HG02973 (cell line): ENCODE results near the gene C1QTNF4.

ENCODE experiments used
- ATAC-seq: cut with Tn5 transposase; IDR thresholded peaks from one replicate; pipeline ENCODE4 v1.9.1; 2021; ENCODE audit warnings: moderate library complexity; ENCODE audit not compliant: unreplicated experiment

The C1QTNF4 gene

DNA sequence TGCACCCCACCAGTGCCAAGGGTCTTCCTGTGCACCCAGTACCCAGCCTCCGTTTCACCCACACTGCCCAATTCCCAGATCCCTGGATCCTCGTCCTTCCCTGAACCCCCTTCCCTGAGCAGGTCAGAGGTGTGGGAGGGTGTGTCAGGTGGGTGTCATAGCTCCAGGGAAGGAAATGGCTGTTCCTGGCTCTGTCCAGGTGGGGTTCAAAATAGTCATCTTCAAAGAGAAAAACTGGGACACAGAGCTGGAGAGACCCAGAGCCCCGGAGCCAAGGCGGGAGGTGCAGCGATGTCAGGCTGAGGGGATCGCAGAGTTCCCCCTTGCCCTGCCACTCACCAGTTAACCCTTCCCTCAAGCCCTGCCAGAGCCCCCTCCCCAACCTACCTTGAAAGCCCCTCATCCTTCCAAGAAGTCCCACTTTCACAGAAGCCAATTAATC, 698 bp downstream of the C1QTNF4 start:
- no peak for ATAC-seq

DNA sequence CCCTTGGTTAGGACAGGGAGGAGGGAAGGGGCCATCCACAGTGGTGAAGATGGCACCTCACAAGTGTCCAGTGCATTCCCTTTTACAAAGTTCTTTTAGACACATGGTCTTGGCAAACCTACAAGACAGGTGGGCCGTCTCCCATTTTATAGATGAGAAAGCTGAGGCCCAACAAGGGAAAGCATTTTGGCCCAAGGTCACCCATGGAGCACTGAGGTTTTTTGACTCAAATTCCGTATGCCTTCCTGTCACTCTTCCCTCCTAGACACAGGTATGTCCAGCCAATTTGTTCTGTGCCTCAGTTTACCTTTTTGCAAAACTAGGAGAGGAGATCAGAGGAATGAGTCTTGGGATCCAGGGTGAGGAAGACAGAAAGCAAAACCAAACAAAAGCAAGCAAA, 1.2 kb downstream of the C1QTNF4 start:
- no peak for ATAC-seq

DNA sequence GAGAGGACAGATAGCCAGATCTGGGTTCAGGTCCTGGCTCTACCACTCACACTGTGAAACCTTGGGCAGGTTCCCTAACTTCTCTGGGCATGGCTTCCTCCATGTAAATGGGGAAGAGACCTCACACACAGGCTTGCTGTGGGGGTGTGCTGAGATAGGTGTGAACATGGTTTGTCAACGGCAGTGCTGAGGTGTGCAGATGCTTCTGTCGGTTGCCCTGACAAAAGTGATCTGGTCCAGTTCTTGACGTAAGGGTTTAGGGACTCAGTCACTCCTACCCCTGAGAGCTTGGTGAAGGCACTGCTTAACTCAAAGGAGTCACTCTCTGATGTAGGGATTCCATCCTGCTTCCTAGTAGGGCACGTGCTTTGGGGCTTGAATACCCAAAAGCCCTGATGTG, 2.0 kb downstream of the C1QTNF4 start:
- ATAC-seq: no peak

DNA sequence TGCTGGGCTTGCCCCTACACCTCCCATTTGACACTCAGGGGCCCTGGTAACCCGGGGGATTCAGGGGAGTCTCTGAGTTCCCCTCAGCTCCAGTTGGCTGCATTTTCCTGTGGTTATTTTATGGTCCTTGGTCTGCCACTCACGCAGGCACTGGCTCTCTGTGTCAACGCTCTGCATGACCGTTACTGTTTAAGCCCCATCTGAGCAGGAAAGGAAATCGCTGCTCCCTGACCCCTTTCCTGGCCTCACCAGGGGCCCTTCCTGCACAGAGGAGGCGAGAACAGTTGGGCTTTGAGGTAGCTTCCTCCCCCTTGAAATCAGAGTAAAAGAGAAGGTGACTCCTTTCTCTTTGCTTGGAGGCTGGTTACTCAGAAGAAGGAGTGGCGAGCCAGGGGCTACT, 2.4 kb downstream of the C1QTNF4 start:
- no peak for ATAC-seq

DNA sequence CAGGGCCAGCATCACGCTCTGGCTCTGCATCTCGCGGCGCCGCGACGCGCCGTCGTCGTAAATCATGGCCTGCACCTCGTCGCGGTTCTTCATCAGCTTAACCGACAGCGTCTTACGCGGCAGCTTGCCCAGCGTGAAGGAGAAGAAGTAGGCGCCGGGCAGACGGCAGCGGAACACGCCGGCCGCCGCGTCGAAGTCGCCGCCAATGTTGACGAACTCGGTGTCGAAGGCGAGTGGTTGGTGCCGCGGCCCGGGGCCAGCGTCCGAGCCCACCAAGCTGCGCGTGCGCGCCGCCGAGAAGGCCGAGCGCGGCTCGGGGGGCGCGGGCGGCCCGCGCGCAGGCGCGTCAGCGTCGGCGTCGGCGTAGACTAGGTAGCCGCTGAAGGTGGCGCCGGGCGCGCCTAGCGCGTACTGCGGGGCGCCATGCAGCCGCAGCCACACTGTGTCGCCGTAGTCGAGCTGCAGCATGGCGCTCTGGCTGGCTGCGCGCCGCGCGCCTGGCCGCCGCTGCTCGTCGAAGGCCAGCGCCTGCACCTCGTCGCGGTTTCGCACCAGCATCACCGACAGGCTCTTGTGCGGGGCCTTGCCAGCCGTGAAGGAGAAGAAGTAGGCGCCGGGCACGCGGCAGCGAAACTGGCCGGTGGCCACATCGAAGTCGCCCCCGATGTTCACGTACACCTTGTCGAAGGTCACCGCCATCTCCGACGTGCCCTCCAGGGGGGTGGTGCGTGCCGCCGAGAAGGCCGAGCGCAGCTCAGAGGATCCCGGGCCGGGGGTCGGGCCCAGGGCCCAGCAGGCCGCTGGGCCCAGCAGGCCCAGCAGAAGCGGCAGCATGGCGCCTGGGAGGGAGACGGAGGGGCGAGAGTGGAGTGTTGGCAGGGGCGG, 4.0 kb downstream of the C1QTNF4 start:
- no peak for ATAC-seq

DNA sequence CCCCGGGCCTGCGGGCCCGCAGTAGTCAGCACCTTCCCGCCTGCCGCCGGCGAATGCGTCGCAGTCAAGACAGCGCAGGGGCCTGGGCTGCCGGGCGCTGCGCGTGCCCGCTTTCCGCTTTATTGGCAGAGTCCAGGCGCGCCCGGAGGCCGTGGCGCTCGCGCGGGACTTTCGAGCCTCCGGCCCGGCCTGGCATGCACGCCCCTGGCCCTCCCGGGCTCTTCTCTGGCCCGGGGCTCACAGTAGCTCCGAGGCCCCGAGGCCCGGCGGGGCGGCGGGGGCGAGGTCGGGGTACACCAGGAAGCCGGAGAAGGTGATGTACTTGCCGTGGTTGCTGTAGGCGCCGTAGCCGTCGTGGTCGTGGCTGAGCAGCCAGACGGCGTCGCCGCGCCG, 4.6 kb downstream of the C1QTNF4 start:
- ATAC-seq: no peak

DNA sequence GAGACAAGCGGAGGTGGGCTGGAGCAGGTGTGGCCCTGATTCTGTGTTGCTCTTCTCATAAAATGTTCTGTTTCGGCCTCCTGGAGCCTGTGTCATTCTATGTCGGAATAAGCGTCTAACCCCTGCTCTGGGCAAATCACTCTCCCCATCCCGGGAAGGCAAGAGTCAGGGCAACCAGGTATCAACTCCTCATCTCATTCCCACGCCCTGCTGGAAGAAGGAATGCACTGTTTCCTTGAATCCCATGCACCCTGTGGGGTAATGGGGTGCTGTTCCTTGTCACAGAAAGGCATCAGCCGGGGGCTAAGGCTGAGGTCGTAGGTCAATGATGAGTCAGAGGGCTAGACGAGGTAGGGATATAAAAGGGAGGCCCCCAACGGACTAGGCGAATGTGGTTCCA, 5.1 kb downstream of the C1QTNF4 start:
- ATAC-seq: no peak

DNA sequence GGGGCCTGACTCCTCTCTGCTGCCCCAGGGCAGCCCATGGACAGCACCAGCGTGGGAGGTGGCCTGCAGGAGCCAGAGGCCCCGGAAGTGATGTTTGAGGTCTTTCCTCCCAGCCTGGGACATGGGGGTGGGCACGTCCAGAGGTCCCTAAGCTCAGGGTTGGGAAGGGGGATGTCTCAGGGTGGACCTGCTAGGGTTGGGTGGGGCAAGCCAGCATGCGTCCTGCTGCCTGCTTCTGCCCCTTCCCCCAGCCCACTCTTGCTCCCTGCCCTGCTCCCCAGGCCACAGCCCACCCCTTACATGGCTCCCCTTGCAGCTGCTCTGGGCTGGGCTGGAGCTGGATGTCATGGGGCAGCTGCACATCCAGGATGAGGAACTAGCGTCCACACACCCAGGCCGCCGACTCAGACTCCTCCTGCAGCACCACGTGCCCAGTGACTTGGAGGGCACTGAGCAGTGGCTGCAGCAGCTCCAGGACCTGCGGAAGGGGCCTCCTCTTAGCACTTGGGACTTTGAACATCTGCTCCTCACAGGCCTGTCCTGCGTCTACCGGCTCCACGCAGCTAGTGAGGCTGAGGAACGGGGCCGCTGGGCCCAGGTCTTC, 6.4 kb downstream of the C1QTNF4 start:
- no peak for ATAC-seq

DNA sequence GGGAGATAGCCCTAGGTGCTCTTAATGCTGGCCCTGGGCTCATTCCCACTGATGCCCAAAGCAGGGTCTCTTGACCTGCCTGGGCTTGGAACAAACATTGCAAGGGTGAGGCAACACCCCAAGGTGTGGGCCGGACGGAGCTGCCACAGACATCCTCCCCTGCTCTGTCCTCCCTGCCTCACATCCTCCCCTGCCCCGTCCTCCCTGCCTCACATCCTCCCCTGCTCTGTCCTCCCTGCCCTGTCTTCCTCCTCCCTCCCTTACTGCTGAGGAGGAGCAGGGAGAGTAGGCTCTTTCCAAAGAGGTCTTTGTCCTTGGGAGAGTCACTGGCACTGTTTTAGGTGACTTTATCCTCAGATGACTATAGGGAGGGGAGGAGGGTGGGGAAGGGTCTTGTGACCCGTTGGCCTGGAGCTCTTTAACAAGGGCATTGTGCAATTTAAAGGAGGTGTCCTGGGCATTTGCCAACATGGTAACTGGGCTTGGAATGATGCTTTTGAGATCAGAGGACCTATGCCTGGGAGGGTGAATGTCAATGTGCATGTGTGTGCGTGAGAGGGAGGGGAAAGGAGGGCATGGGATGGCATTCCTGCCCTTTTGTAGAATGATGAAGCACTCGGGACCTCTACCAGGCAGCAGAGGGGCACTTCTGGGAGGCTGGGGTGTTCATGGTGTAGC, 7.0 kb downstream of the C1QTNF4 start:
- no peak for ATAC-seq

DNA sequence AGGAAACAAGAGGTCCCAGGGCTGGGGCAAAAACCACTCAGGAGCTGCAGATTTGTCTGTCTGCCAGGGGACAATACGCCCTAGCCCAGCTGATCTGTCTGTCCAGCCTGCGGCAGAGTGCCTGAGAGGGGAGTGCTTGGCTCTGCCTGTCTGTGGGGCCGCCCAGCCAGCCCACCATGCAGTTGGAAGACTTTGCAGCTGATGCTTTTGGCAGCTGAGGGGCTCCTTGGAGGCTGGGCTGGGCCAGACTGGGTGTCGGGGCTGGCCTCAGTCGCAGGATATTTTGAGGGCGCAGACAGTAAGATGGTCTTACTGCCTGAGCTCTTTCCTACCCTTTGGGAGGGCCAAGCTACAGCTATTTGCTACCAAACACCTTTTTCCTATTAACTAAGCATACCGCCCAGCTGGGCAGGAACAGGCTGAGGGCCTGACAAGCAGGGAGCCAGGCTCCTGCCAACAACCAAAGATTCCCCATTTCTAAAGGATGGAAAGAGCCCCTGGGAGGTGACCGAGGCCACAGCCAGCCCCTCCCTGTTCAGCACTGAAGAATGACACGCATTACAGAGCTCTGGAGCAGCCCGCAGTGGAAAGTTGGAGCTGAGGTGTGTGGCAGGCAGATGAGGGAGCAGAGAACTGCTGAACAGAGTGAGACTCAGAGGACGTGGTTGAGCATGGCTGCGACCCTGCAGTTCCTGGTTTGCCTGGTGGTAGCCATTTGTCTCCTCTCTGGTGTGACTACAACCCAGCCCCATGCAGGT, 7.9 kb downstream of the C1QTNF4 start, which contains the start of gene FAM180B:
Gene FAM180B, plus strand, starts transcription at position 581 of the 758 bp plus-strand sequence. Its CDS starts 91 bp downstream, at position 672.
- no peak for ATAC-seq

DNA sequence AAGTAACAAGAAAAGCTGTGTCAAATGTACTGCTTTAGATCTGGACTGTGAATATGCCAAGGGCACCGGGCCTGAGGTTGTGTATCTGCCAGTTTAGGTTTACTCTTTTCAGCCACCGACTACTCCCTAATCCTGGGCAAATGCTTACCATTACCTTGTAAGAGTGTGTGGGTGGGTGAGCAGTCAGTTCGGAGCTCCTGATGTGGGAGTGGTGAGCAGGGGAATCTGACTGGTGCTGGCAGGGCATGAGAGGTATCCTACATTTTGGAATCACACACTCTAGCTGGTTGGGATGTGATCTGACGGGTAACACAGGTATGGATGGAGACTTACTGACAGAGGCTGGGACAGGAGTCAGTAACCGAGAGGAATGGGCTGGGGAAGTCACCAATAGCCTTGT, 10.4 kb downstream of the C1QTNF4 start:
- ATAC-seq: no peak

DNA sequence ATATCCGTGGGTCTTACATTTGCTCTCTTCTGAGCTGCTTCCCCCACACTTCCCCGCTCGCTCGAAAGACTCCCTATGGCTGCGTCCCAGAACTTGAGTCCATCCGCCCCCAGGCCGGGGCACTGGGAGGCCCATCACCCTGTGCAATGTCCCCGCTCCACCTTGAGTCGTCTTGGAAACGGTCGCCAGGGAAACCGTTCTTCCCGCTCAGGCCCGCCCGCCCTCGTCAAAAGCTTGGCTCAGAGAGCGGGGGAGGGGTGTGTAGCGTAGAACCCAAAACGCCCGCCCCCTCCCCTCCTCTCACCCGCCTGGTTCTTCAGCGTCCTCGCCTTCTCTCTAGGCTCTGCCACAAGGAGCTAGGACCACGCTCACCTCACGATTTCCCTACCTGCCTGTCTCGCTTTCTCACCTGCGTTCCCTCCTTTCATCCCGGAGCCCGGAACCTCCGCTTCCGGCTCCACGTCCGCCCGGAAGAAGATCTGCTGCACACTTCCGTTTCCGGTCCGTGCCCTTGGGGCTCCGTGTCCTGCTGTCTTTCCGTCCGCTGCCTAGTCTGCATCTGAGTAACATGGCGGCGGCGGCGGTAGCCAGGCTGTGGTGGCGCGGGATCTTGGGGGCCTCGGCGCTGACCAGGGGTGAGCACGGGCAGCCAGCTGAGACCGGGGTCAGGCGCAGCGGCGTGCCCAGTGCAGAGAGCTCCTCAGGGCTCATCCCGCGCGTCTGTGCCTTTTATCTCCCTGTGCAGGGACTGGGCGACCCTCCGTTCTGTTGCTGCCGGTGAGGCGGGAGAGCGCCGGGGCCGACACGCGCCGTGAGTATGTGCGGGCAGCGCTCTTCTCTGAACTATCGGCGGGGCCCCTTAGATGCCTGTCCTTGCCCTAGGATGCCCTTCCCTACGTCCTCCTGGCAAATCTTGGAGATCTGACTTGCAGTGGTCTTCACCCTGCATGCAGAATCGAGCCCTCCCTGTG, 15.4 kb downstream of the C1QTNF4 start, which contains the start of the genes KBTBD4 and NDUFS3:
Gene KBTBD4, minus strand, starts transcription at position 447 of the 971 bp plus-strand sequence. Its CDS starts 19 bp downstream, at position 428.
Gene NDUFS3, plus strand, starts transcription at position 551 of the 971 bp plus-strand sequence. Its CDS starts 18 bp downstream, at position 569.
- ATAC-seq: peak; percentile 91

DNA sequence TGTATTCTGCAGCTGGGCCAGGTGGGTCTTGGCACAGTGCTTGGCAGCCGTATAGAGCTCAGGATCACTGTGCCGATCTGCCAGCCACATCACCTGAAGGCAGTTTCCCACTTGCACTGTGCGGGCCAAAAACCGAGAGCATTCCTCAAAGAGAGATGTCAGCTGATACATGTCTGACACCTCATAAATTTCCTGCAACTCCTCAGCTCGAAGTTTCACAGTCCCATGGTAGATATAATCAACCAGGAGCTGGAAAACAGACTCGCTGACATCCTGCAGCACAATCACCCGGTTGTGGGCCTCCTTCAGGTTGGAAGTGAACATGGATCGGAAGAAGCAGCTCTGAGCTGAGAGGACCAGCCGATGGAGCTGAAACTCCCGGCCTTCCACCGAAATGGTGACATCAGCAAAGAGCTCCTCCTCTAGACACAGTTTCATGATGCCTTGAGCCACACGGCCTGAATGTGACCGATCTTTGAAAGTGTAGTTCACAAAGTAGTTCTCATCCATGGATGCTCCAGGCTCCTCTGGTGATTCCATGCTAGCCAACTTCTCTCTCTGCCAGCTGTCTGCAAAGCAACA, 16.7 kb downstream of the C1QTNF4 start:
- ATAC-seq: no peak

DNA sequence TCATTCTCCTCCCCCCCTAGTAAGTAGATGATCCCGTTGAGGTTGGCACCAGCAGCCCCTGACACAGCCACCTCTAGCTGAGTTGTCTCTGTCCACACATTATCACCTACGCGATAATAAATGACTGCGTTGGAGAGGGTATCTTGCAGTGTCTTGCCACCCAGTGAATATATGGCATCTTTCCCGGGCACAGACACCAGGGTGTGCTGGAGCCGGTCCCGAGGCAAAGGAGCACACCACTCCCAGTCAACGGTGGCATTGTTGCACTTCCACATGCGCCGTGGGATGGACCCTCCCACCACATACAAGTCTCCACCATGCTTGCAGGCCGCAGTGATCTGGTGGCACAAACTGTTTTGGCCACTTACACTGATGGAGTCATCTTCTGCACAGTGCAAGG, 20.9 kb downstream of the C1QTNF4 start:
- ATAC-seq: no peak

DNA sequence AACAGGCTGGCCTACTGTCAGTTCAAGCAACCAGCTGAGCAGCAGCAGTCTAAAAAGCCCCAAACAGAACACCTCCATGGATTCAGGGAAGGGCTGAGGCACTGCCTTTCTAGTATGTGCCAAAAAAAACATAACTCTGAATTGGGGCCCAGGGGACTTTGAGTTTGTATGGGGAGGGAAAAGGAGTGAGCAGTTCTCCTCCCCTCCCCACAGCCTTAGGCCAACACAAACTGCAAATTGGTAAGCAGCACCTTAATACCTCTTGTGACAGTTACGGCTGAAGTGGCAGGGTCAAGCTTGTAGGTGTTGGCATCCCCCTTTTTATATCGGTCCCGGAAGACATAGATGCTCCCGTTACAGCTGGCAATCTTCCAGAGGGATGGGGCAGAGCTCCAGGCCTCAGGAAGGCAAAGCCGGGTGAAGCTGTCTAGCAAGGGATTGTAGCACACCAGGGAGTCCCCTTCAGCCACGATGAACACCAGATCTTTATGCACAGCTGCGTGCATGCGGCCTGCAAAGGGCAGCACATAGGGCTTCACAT, 21.4 kb downstream of the C1QTNF4 start:
- no peak for ATAC-seq

DNA sequence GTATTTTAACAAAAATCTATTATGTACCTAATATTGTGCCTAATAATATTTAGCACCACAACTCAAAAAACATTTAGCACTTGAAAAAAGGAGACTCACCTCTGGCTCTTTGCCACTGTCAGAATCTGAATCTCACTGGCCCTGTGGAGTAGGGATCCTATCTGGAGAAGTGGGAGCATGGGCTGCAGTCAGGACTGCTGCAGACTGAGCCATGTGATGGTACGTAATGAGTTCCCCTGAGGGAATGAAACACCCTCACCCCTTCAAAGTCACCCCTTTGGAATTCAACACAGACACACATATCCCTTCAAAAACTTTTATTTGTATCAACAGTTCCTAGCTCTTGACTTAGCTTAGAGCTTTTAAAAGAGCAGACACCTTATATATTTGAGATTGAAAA, 22.3 kb downstream of the C1QTNF4 start:
- ATAC-seq: no peak

DNA sequence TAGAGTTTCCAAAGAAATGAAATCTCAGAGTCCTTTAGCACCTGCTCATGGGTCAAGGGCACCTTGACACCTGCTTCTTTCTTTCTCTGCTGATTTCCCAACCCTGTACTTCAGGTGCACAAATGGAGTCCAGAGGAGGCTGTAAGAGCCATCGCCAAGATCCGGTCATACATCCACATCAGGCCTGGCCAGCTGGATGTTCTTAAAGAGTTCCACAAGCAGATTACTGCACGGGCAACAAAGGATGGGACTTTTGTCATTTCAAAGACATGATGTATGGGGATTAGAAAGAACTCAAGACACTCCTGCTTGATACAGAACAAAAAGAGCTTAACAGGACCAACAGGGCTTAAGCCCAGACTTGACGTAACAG, 22.9 kb downstream of the C1QTNF4 start:
- ATAC-seq: no peak

DNA sequence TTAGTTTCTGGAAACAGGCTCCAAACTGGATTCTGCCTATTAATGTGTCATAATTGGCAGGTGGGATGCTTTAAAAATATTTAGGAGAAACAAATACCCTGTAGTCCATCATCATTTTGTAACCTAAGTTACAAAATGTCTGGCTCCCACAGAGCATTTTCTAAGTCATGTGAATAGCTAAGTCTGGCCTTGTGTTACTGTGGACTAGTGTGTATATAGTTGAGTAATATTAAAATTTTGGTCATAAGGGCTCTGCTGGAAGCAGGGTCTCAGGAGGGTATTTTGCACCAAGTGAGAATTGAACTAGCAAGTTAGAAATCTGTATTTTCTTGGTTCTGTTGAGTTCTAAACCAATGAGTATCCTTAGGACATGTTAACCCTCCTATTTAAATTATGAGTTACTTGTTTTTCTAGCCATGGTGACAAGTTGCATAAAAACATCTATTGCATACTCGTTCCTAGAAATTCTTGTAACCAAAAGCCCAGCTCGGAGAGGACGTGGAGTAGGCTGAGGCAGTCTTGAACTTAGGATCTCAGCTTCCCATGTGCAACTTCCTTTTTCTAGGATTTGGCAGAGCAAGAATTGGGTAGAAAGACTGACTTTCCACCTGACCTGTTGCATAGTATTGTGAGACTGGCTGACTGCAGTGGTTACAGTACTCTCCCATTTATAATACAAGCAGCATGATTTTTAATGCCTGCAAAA, 23.4 kb downstream of the C1QTNF4 start:
- no peak for ATAC-seq
